HepG2 (cell line): ENCODE measurements around the gene MARF1. TPM values are rescaled to one million over a fixed set of nuclear protein-coding genes. Genes with fewer than 3 reads are reported as not detected.

Experiments
- DNMT3B ChIP-seq: conservative IDR thresholded peaks from 2 replicates; pipeline ENCODE4 v1.6.1; 2016; ENCODE audit warnings: missing biosample characterization, control low read depth
- HNRNPL ChIP-seq: fragments of 200-400 bp; formaldehyde crosslinking; IDR thresholded peaks from 2 replicates; pipeline ENCODE4 v1.6.1; 2017; ENCODE audit warnings: mild to moderate bottlenecking, low read depth, low read length
- MAFF ChIP-seq: IDR thresholded peaks from 2 replicates; pipeline ENCODE4 v1.6.1; 2011; ENCODE audit warnings: low read depth, low read length, improper control_type of control experiment
- SIX4 ChIP-seq: sonication (generic); formaldehyde crosslinking; IDR thresholded peaks from 2 replicates; pipeline ENCODE4 v1.4.0; 2020; ENCODE audit warnings: missing genetic modification reagents
- YEATS2 ChIP-seq: sonication (generic); formaldehyde crosslinking; IDR thresholded peaks from 2 replicates; pipeline ENCODE4 v1.4.0; 2020; ENCODE audit warnings: missing genetic modification reagents, borderline replicate concordance
- ZNF567 ChIP-seq: sonication (generic); formaldehyde crosslinking; IDR thresholded peaks from 2 replicates; pipeline ENCODE4 v1.8.1; 2023; ENCODE audit warnings: mild to moderate bottlenecking, missing genetic modification reagents, borderline replicate concordance
- polyA plus RNA-seq, 8 experiments: library from polyadenylated mRNA; depleted of rRNA in 3 of 8; stranded (reverse) in 7 of 8; unstranded in 1 of 8; fragments of >200 nt; fragmentation: Illumina TruSeq in 4 of 8; extraction: Trizol in 4 of 8; gene quantifications; 2 replicates each; pipeline versions ENCODE4 v1.2.1 to v1.2.3, GENCODE V29; 2011 to 2016; ENCODE audit warnings: low read depth in 4 of 8, missing spikeins in 1 of 8, mixed read lengths in 1 of 8; ENCODE audit not compliant: insufficient read depth in 1 of 8
- total RNA-seq, 5 experiments: library from RNA; depleted of rRNA; stranded (reverse); fragments of >200 nt; fragmentation: Illumina TruSeq; extraction: Trizol; gene quantifications; 2 replicates each; pipeline ENCODE4 v1.2.3, GENCODE V29; 2016; ENCODE audit warnings: low read depth in 1 of 5
- TF ChIP-seq, protein P1 (sequence below): sonication (generic); formaldehyde crosslinking; IDR thresholded peaks from 2 replicates; pipeline ENCODE4 v1.5.1; 2020; ENCODE audit warnings: mild to moderate bottlenecking, missing genetic modification reagents, borderline replicate concordance
- TF ChIP-seq, protein P2 (sequence below): IDR thresholded peaks from 2 replicates; pipeline ENCODE4 v1.4.0; 2020; ENCODE audit warnings: mild to moderate bottlenecking, missing genetic modification reagents
- TF ChIP-seq, protein P3 (sequence below): sonication (generic); formaldehyde crosslinking; IDR thresholded peaks from 2 replicates; pipeline ENCODE4 v1.5.0; 2020; ENCODE audit warnings: mild to moderate bottlenecking, missing genetic modification reagents, borderline replicate concordance
- TF ChIP-seq, protein P4 (sequence below): sonication (generic); formaldehyde crosslinking; IDR thresholded peaks from 2 replicates; pipeline ENCODE4 v1.5.0; 2020; ENCODE audit warnings: missing genetic modification reagents

The MARF1 gene
- total and polyA plus RNA-seq, 2 of the 13 experiments (the other 11 are each of a cell fraction or from before 2014, with no cell fraction given), result 8.7 to 20.7 TPM

DNA sequence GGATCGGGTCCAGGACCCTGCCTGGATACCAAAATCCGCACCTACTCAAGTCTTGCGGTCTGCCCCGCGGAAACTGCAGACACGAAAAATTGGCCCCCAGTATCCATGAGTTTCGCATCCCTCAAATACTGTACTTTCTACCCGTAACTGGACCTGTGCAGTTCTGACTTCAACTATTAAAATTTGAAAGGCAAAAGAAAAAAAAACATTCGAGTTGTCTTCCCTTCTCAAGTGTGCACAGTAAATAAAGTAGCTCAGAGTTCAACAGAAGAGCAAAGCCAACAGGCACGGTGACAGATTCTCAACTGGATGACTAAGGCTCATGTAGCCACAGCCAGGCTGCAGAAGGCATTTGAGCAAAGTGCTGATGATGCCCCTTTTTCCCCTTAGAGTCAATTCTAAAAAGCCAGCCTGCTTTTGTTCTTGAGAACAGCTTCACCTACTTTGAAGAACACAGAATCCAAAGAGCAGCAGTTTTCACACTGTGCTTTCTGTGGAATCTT is 32.5 kb downstream of the MARF1 start (continued):
- TF ChIP-seq, protein P1, sequence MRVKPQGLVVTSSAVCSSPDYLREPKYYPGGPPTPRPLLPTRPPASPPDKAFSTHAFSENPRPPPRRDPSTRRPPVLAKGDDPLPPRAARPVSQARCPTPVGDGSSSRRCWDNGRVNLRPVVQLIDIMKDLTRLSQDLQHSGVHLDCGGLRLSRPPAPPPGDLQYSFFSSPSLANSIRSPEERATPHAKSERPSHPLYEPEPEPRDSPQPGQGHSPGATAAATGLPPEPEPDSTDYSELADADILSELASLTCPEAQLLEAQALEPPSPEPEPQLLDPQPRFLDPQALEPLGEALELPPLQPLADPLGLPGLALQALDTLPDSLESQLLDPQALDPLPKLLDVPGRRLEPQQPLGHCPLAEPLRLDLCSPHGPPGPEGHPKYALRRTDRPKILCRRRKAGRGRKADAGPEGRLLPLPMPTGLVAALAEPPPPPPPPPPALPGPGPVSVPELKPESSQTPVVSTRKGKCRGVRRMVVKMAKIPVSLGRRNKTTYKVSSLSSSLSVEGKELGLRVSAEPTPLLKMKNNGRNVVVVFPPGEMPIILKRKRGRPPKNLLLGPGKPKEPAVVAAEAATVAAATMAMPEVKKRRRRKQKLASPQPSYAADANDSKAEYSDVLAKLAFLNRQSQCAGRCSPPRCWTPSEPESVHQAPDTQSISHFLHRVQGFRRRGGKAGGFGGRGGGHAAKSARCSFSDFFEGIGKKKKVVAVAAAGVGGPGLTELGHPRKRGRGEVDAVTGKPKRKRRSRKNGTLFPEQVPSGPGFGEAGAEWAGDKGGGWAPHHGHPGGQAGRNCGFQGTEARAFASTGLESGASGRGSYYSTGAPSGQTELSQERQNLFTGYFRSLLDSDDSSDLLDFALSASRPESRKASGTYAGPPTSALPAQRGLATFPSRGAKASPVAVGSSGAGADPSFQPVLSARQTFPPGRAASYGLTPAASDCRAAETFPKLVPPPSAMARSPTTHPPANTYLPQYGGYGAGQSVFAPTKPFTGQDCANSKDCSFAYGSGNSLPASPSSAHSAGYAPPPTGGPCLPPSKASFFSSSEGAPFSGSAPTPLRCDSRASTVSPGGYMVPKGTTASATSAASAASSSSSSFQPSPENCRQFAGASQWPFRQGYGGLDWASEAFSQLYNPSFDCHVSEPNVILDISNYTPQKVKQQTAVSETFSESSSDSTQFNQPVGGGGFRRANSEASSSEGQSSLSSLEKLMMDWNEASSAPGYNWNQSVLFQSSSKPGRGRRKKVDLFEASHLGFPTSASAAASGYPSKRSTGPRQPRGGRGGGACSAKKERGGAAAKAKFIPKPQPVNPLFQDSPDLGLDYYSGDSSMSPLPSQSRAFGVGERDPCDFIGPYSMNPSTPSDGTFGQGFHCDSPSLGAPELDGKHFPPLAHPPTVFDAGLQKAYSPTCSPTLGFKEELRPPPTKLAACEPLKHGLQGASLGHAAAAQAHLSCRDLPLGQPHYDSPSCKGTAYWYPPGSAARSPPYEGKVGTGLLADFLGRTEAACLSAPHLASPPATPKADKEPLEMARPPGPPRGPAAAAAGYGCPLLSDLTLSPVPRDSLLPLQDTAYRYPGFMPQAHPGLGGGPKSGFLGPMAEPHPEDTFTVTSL (CRISPR knock-in tag), result peak; percentile 91; the same call in 1 of the 2 replicates
- TF ChIP-seq, protein P2, sequence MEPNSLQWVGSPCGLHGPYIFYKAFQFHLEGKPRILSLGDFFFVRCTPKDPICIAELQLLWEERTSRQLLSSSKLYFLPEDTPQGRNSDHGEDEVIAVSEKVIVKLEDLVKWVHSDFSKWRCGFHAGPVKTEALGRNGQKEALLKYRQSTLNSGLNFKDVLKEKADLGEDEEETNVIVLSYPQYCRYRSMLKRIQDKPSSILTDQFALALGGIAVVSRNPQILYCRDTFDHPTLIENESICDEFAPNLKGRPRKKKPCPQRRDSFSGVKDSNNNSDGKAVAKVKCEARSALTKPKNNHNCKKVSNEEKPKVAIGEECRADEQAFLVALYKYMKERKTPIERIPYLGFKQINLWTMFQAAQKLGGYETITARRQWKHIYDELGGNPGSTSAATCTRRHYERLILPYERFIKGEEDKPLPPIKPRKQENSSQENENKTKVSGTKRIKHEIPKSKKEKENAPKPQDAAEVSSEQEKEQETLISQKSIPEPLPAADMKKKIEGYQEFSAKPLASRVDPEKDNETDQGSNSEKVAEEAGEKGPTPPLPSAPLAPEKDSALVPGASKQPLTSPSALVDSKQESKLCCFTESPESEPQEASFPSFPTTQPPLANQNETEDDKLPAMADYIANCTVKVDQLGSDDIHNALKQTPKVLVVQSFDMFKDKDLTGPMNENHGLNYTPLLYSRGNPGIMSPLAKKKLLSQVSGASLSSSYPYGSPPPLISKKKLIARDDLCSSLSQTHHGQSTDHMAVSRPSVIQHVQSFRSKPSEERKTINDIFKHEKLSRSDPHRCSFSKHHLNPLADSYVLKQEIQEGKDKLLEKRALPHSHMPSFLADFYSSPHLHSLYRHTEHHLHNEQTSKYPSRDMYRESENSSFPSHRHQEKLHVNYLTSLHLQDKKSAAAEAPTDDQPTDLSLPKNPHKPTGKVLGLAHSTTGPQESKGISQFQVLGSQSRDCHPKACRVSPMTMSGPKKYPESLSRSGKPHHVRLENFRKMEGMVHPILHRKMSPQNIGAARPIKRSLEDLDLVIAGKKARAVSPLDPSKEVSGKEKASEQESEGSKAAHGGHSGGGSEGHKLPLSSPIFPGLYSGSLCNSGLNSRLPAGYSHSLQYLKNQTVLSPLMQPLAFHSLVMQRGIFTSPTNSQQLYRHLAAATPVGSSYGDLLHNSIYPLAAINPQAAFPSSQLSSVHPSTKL (CRISPR knock-in tag), result peak; percentile 93
- TF ChIP-seq DNMT3B (CRISPR knock-in tag), result no peak
- TF ChIP-seq, protein P3, sequence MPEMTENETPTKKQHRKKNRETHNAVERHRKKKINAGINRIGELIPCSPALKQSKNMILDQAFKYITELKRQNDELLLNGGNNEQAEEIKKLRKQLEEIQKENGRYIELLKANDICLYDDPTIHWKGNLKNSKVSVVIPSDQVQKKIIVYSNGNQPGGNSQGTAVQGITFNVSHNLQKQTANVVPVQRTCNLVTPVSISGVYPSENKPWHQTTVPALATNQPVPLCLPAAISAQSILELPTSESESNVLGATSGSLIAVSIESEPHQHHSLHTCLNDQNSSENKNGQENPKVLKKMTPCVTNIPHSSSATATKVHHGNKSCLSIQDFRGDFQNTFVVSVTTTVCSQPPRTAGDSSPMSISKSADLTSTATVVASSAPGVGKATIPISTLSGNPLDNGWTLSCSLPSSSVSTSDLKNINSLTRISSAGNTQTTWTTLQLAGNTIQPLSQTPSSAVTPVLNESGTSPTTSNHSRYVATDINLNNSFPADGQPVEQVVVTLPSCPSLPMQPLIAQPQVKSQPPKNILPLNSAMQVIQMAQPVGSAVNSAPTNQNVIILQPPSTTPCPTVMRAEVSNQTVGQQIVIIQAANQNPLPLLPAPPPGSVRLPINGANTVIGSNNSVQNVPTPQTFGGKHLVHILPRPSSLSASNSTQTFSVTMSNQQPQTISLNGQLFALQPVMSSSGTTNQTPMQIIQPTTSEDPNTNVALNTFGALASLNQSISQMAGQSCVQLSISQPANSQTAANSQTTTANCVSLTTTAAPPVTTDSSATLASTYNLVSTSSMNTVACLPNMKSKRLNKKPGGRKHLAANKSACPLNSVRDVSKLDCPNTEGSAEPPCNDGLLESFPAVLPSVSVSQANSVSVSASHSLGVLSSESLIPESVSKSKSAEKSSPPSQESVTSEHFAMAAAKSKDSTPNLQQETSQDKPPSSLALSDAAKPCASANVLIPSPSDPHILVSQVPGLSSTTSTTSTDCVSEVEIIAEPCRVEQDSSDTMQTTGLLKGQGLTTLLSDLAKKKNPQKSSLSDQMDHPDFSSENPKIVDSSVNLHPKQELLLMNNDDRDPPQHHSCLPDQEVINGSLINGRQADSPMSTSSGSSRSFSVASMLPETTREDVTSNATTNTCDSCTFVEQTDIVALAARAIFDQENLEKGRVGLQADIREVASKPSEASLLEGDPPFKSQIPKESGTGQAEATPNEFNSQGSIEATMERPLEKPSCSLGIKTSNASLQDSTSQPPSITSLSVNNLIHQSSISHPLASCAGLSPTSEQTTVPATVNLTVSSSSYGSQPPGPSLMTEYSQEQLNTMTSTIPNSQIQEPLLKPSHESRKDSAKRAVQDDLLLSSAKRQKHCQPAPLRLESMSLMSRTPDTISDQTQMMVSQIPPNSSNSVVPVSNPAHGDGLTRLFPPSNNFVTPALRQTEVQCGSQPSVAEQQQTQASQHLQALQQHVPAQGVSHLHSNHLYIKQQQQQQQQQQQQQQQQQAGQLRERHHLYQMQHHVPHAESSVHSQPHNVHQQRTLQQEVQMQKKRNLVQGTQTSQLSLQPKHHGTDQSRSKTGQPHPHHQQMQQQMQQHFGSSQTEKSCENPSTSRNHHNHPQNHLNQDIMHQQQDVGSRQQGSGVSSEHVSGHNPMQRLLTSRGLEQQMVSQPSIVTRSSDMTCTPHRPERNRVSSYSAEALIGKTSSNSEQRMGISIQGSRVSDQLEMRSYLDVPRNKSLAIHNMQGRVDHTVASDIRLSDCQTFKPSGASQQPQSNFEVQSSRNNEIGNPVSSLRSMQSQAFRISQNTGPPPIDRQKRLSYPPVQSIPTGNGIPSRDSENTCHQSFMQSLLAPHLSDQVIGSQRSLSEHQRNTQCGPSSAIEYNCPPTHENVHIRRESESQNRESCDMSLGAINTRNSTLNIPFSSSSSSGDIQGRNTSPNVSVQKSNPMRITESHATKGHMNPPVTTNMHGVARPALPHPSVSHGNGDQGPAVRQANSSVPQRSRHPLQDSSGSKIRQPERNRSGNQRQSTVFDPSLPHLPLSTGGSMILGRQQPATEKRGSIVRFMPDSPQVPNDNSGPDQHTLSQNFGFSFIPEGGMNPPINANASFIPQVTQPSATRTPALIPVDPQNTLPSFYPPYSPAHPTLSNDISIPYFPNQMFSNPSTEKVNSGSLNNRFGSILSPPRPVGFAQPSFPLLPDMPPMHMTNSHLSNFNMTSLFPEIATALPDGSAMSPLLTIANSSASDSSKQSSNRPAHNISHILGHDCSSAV (CRISPR knock-in tag), result no peak
- peak; percentile 54; the same call in 1 of the 2 replicates for TF ChIP-seq SIX4 (CRISPR knock-in tag)
- peak; percentile 27; the same call in 1 of the 2 replicates for TF ChIP-seq YEATS2 (CRISPR knock-in tag)
- TF ChIP-seq HNRNPL, result no peak
- TF ChIP-seq, protein P4, sequence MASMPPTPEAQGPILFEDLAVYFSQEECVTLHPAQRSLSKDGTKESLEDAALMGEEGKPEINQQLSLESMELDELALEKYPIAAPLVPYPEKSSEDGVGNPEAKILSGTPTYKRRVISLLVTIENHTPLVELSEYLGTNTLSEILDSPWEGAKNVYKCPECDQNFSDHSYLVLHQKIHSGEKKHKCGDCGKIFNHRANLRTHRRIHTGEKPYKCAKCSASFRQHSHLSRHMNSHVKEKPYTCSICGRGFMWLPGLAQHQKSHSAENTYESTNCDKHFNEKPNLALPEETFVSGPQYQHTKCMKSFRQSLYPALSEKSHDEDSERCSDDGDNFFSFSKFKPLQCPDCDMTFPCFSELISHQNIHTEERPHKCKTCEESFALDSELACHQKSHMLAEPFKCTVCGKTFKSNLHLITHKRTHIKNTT, result no peak
- TF ChIP-seq MAFF, result peak; percentile 95
- TF ChIP-seq ZNF567 (CRISPR knock-in tag), result no peak
